ENCODE data around the gene ZNF593.
A peak's percentile ranks its signal among the peaks of the same experiment; 100 is the strongest.

Gene ZNF593

GRCh38 chr1:26171084-26172072 is 1.7 kb downstream of the ZNF593 start, which contains the start of gene ZNF593OS:
ZNF593OS (minus strand) TSS chr1:26171832; CDS start chr1:26171661, 171 bp downstream.
- DNase-seq = peak; percentile 4

DNA sequence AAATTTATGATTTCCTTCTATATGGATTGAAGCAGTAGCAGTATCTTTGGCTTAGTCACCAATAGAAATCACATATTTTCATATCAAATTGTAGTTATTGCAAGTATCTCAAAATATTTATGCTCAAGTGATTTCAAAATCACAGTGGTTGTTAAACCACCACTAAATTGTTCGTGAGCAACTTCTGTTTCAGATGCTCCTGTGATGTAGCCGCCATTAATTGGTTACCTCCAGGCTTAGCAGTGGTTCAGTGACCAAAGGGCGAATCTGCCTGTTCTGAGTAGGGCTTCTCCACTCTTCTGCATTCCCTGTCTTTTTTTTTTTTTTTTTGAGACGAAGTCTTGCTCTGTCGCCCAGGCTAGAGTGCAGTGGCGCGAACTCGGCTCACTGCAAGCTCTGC is 5.6 kb downstream of the ZNF593 start:
- DNase-seq = no peak

- no peak for DNase-seq
Observed at GRCh38 chr1:26177182-26177684, 7.5 kb downstream of the ZNF593 start, which contains the start of gene CNKSR1. CNKSR1 (plus strand) TSS chr1:26177491; CDS start chr1:26177548, 57 bp downstream.

GRCh38 chr1:26180010-26180506 is 10.3 kb downstream of the ZNF593 start:
- DNase-seq = no peak

DNA sequence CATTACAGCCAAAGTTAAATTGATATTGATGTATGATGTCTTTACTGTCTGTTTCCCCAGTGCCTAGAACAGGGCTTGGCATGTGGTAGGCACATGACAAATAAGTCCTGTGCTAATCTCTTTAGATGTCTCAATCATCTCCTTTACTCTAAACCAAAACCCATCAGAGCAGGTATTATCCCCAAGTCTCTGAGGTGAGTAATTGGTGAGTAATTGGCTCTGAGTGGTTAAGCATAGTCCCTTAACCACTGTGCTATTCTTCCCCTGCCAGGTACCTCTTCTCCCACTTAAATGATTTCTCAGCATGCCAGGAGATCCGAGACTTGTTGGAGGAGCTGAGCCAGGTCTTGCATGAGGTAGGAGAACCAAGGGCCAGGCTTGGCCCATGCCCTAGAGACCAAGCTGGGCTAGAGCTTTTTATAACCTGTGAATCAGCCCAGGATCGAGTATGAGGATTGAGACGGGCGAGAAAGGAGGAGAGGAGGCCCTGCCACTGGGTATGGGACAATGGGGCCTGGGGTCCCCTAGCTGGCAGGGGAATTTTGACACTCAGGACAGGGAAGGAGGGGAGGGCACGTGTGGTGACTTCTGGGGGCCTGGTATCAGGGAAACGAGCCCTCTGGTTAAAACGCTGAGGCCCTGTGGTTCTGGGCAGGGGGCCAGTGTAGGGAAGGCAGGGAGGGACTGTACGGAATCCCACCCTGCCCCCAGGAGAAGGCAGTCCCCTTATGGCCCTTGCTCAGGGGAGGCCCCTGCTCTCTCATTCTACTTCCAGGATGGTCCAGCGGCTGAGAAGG is 12.1 kb downstream of the ZNF593 start:
- no peak for DNase-seq

DNA sequence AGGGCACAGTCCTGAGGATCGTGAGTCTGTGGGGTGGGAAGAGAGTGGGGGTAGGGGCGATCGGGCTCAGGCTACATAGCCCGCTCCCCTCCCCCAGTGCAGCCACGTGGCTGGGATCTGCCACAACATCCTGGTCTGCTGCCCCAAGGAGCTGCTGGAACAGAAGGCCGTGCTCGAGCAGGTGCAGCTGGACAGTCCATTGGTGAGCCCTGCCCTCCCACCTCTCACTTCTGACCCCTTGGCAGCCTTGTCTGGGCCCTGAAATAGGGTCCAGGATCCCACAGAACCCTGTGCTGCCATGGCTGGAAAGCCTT is 12.6 kb downstream of the ZNF593 start:
- DNase-seq = no peak

DNA sequence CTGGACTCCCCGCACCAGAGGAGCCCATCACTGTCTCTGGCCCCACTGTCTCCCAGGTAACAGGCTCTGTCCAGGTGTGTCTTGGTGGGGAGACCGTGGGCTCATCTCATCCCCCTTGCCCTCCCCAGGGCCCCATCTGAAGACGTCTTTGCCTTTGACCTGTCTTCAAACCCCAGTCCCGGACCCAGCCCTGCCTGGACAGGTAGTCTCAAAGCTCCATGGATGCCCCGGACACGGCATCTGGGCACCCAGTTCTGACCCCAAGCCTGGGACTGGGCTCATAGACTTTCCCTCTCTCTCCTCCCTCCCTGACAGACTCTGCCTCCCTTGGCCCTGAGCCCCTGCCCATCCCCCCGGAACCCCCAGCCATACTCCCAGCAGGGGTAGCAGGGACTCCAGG is 14.4 kb downstream of the ZNF593 start:
- DNase-seq = no peak

DNA sequence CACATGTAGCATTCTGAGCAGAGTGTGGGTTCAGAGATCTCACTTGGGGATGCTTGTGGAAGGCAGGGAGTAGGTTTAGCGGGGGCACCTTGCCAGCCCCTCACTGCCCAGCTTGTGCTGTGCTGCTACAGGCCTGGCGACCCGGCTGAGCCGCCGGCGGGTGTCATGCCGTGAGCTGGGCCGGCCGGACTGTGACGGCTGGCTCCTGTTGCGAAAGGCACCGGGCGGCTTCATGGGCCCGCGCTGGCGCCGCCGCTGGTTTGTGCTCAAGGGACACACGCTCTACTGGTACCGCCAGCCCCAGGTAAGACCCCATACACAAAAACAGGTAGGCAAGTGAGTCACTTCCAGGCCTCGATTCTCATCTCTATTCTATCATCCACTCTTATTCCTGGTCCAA is 15.2 kb downstream of the ZNF593 start:
- no peak for DNase-seq

GRCh38 chr1:26187882-26188281 is 18.2 kb downstream of the ZNF593 start:
- DNase-seq = no peak

DNA sequence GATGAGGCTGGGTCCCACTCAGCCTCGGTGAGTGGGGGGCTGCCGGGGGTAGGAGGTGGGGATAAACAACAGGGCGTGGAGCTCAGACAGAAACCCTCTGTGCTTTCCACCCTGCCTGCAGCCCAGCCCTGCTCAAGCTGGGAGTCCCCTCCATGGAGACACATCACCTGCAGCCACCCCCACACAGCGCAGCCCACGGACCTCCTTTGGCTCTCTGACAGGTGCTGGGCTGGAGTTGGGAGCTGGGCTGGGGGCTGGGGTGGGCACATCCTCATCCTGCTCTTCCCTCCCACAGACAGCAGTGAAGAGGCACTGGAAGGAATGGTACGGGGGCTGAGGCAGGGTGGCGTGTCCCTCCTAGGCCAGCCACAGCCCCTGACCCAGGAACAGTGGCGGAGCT is 18.8 kb downstream of the ZNF593 start:
- no peak for DNase-seq

GRCh38 chr1:26189331-26189730 is 19.6 kb downstream of the ZNF593 start:
- no peak for DNase-seq

- no peak for DNase-seq
Observed at GRCh38 chr1:26189751-26190275, 20.1 kb downstream of the ZNF593 start.

- DNase-seq = peak; percentile 81
Observed at GRCh38 chr1:26190373-26190987, 20.8 kb downstream of the ZNF593 start, which contains the start of gene CATSPER4. CATSPER4 (plus strand) TSS chr1:26190602; CDS start chr1:26190628, 26 bp downstream.

- no peak for DNase-seq
Observed at GRCh38 chr1:26191739-26192138, 22.0 kb downstream of the ZNF593 start.

DNA sequence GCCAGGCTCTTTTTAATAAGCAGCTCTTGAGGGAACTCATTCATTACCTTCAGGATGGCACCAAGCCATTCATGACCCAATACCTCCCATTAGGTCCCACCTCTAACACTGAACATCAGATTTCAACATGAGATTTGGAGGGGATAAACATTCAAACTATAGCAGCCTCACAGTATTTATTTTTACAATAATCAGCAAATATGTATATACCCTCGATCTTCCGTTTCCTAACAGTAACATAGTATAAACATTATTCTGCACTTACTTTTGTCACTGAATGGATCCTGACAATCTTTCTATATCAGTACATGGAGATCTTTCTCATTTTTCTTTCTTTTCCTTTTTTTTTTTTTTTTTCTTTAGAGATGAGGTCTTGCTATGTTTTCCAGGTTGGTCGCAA is 26.1 kb downstream of the ZNF593 start:
- DNase-seq = no peak

DNA sequence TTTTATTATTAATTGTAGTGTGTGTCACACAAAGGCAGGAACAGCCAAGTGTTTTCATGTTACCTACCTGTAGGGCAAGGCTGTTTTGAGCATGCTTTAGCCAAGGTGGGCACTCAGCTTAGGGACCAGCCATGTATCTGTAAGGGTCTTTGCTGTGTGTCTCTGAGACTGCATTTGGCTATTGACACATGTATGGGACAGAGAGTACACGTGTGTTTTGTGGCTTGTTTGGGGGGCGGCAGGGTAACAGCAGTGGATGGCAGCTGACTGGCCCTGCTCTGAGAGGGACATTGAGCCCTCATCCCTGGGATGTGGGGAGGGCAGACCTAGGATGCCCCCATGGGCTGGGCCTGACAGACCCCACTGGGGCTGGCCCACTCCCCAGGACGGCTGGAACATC is 27.6 kb downstream of the ZNF593 start:
- no peak for DNase-seq

- DNase-seq = no peak
Observed at GRCh38 chr1:26197813-26198212, 28.1 kb downstream of the ZNF593 start.

- no peak for DNase-seq
Observed at GRCh38 chr1:26200413-26200812, 30.7 kb downstream of the ZNF593 start.

DNA sequence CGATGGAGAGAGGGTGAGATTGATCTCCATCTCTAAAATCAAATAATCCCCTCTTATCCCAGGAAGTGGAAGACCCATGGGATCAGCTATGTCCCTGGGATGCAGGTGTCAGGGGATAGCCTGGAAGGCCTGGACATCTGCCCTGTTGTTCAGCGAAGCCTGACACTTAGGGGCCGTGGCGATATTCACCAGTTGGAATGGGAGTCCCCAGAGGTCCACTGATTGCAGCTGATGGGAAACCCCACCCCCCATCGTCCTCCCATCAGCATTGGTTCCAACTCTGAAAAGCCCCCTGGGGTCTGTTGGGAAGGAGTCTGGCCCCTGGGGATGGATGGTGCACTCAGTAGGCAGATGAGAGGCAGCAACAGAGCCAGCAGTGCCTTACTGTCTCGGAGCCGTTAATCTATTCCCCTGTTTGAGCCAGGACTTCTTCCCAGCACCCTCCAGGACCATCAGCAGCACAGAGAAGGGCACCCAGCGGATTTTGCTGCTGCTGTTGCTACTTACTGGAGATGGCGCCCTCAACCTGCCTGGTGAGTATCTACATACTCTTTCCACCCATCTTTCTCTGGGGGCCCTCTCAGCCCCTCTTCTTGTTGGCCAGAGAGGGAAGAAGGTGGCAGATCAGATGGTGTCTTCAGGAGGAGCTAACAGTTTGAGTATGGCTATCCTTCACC is 34.1 kb downstream of the ZNF593 start:
- no peak for DNase-seq

DNA sequence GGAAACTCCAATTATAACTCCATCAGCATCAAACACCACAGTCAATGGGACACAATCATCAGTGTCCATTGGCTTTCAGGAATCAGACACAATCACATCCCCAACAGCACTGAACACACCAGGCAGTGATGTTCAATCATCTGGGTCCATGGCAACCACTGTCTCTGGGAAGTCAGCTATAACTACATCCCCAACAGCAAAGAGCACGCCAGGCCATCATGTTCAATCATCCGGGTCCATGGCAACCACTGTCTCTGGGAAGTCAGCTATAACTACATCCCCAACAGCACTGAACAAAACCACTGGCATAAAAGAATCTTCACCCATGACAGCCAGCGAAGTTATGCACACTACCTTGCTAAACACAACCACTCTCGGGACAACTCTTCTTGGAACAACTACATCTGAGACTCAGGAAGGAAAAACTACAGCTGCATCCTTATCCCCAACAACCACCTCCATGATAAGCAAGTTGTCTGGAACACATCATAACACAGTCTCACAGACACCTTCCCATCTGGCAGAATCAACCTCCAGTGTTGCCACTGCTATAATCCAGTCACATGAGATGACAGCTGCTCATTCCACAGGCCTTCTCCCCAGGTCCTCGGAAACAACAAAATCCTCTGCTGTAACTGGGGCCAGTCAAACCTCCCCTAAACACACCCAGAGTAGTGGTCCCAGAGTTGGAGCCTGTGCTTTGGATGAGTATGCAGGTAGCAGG is 40.6 kb downstream of the ZNF593 start:
- no peak for DNase-seq

DNA sequence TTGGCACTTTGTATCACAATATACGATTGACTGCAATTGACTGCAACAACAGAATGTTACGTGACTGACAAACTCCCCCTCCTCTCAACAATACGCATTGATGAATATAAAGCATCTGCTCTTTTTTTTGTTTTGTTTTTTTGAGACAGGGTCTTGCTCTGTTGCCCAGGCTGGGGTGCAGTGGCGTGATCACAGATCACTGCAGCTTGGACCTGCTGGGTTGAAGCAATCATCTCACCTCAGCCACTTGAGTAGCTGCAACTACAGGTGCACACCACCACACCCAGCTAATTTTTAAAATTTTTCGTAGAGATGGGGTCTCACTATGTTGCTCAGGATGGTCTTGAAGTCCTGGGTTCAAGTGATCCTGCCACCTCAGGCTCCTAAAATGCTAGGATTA is 43.0 kb downstream of the ZNF593 start:
- DNase-seq = no peak
